Measurements from ENCODE around the gene FGD2.

GRCh38 chr6:37049758-37050044 is 44.2 kb downstream of the FGD2 start:
- TF ChIP-seq POLR2A (IDR thresholded peaks at IDR 0.05; ENCODE audit: low read depth, low read length) (no peak), POLR2AphosphoS5 (IDR thresholded peaks at IDR 0.05; ENCODE audit: low read depth, low read length) (no peak), TAF1 (IDR thresholded peaks at IDR 0.05; ENCODE audit: borderline replicate concordance, low read depth, low read length) (no peak)
